GM21723 (cell line): ENCODE results near the gene TMEM234.
"Not testable (repeated sequence)": the region's sequence is repeated elsewhere in the genome, so short reads cannot be mapped to it uniquely, and the experiment has no call there.

ENCODE experiments used
- ATAC-seq: cut with Tn5 transposase; IDR thresholded peaks from one replicate; pipeline ENCODE4 v1.9.1; 2021; ENCODE audit warnings: mild to moderate bottlenecking, moderate library complexity; ENCODE audit not compliant: unreplicated experiment

Gene TMEM234

GRCh38 chr1:32221980-32222755 lies at the start of gene TMEM234, which contains the start of gene EIF3I:
Gene TMEM234, minus strand, starts transcription at chr1:32222353. Its CDS starts 31 bp downstream, at chr1:32222322.
Gene EIF3I, plus strand, starts transcription at chr1:32222407. Its CDS starts 35 bp downstream, at chr1:32222442.
- peak; percentile 90 for ATAC-seq

- no peak for ATAC-seq
Observed at GRCh38 chr1:32269744-32270143, 47.6 kb upstream of the TMEM234 start.

- no peak for ATAC-seq
Observed at GRCh38 chr1:32266921-32267591, 44.9 kb upstream of the TMEM234 start.

GRCh38 chr1:32265846-32266245 lies 43.7 kb upstream of the TMEM234 start:
- no peak for ATAC-seq

- ATAC-seq: no peak
Observed at GRCh38 chr1:32263744-32264143, 41.6 kb upstream of the TMEM234 start.

- not testable (repeated sequence) for ATAC-seq
Observed at GRCh38 chr1:32263236-32263593, 41.1 kb upstream of the TMEM234 start.

DNA sequence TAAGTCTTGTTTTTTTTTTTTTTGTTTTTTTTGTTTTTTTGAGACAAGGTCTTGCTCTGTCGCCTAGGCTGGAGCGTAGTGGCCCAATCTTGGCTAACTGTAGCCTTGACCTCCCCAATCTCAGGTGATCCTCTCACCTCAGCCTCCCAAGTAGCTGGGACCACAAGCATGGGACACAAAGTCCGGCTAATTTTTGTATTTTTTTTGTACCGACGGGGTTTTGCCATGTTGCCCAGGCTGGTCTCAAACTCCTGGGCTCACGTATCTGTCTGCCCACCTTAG lies 35.0 kb upstream of the TMEM234 start:
- no peak for ATAC-seq

DNA sequence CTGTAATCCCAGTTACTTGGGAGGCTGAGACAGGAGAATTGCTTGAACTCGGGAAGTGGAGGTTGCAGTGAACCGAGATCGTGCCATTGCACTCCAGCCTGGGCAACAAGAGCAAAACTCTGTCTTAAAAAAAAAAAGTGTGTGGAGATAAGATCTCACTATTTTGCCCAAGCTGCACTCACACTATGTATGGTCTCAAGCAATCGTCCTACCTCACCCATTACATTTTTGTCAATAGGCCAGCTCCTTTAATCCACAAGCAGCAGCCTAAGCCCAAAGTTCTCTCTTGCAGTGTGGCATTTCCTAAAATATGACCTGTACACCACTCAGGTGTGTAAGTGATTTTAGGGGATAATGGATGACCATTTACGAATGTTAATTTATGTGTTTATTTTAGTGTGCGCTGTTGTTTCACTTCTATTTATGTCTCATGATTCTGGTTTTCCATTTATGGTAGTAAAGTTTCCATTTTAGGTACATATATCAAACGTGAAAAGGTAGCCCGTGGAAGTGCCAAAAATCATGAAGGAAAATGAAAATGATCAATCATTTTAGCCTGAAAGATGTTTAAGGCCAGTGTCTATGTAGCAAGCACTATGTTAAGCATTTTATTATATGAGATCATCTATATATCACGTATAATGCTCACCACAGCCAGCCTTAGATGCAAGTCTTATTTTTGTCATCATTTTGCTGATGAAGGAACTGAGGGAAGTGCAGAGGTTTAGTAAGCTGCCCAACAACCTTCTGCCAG lies 34.5 kb upstream of the TMEM234 start:
- ATAC-seq: no peak

DNA sequence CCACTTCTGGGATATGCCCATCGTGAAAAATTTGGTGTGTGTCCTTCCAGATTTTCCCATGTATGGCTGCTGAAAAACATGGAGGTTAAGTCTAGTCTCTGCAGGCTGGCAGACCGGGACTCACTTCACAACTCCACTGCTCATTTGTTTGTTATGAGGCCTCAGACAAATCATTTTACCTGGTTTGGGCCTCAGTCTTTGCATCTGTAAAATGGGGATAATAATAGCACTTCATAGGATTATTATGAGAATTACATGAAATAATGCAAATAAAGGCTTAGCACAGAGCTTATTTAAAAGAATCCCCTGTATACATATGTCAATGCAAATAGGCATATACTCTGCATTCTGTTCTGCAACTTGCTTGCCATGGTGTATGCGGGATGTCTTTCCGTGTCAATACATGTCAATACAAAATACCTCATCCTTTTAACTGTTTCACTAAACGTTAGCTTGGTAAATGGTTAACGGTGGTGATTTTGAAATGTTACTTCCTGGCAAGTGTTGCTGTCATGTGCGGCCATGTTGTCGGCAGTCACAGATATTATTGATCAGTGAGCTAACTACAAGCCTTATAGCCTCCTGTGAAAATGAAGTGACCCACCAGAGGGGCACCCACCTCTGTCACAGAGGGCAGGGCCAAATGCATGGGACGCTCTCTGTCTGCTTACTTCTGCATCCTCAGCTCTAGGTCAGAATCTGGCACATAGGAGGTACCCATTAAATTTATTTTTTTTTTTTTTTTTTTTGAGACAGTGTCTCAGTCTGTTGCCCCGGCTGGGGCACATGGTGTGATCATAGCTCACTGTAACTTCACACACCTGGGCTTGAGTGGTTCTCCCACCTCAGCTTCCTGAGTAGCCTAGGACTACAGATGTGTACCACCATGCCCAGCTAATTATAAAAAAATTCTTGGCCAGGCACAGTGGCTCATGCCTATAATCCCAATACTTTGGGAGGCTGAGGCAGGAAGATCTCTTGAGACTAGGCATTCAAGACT lies 33.2 kb upstream of the TMEM234 start:
- no peak for ATAC-seq

DNA sequence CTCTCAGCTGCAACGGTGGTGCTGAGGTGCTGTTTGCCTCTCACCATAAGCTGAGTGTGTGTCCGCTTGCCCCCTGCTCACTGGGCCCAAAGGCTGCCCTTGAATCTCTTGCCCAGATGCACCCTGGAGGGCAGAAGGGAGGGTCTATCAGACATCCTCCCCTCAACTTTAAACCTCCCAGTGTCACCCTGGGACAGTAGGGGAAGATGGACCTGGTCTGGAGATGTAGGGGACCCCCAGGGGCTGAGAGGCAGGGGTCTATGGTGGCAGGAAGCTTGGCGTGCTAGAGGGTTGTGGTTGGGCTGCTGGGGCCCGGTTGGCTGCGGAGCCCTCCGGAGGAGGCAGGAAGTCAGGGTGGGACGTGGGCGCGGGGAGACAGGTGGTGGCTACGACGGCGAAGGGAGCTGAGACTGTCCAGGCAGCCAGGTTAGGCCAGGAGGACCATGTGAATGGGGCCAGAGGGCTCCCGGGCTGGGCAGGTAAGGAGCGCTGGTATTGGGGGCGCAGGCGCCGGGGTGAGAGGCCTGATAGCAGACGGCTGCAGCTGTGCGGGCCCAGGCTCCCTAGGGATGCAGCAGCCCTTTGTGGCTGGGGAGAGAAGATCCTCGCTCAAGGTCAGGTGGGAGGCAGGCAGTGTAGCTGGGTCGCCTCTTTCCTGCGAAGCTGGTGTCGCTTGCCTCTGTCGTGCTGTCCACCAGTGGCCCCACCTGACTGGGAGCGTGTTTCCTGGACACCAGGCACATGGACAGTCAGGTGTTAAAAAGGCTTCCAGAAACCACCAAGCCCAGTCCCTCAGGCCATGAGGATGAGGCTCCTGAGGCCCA lies 29.0 kb upstream of the TMEM234 start, which contains the start of gene LCK:
TSS of gene LCK (plus strand) at position 373 of the 824 bp plus-strand sequence. CDS start 23,065 bp downstream, outside the sequence.
- no peak for ATAC-seq

DNA sequence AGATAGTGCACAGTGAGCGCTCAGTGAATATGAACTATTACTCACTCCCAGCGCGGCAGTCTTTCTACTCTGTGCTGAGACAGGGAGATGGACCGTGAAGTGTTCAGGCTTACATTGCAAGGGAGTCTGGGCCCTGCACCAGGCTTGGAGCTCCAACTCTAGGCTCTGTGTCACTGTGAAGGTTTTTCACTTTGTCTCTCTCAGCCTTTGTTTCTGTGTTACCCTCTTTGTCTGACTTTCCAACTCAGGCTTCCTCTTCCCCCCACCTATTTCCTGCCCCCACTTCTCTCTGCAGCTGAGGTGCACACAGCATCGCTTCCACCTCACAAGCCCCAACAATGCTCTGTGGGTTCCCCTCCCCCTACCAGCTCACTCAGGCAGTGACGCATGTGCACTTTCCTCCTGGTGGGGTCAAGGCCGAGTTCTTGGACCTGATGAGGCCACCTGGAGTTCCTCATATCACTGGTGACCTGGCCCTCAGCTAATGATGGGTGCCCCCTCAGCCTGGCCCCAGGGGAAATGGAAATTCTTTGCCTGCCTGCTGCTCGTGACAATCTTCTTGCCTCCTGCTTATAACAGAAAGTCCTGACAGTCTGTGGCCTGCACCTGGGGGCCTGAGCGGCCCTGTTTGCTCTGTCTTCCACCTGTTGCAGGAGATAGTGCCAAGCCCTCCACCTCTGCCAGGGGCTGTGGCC lies 27.8 kb upstream of the TMEM234 start:
- peak; percentile 52 for ATAC-seq

DNA sequence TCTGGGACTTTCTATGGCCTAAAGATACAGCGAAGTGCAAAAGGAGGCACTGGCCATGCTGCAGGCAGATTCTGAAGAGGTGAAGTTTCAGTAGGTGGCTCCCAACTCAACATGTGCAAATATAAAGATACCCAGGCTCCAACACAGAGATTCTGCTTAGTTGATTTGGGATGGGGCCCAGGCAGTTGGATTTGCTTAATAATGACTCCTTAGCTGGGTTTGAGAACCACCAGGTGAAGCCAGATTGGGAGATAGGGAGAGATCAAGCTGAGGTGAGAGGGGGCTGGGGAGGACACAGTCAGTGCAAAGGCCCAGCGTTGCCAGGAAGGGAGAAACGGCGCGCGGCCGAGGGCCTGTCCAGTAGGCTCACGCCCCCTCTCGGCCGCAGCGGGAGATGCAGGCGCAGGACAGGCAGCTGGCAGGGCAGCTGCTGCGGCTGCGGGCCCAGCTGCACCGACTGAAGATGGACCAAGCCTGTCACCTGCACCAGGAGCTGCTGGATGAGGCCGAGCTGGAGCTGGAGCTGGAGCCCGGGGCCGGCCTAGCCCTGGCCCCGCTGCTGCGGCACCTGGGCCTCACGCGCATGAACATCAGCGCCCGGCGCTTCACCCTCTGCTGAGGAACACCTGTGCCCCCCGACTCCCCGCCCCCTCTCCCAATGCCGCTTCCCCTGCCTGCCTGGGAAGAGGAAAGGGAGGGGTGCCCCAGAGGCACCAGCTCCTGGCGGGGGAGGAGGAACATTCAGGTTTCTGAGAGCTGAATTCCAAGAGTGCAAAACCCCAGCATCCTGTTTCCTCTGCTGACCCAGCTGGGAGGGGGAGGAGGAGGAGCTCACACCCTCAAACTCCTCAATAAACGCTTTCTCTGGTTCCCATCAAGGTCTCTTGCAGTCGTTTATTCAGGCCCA lies 26.1 kb upstream of the TMEM234 start:
- ATAC-seq: no peak

DNA sequence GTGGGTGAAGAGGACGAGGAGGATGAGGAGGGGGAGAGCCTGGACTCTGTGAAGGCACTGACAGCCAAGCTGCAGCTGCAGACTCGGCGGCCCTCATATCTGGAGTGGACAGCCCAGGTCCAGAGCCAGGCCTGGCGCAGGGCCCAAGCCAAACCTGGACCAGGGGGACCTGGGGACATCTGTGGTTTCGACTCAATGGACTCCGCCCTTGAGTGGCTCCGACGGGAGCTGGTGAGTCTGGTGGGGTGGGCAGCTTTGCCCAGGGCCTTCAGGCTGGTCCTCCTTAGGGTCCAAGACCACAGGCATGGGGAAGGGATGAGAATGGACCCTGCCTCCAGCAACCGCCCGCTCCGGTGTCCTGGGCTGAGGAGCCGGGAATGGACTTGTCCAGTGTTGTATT lies 25.3 kb upstream of the TMEM234 start:
- ATAC-seq: no peak

DNA sequence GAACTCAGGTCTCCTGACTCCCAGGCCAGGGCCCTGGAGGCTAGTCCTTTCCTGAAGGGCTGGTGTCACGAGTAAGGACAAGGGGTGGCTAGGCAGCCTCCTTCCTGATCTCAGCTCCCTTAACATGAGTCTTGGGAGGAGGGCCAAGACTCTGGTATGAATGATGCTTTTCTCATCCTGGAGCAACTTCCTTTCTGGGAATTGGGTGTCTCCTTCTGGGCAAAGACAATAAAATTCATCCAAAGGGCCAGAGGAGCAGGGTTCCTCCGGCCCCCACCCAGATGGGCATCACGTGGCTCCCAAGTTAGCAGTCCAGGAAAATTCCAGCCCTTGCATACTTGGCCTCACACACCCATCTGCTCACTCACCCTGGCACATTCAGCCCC lies 24.7 kb upstream of the TMEM234 start, which contains the start of gene FAM167B:
TSS of gene FAM167B (plus strand) at position 335 of the 386 bp plus-strand sequence. CDS start 200 bp downstream, outside the sequence.
- no peak for ATAC-seq

GRCh38 chr1:32242341-32242851 lies 20.2 kb upstream of the TMEM234 start:
- ATAC-seq: no peak

DNA sequence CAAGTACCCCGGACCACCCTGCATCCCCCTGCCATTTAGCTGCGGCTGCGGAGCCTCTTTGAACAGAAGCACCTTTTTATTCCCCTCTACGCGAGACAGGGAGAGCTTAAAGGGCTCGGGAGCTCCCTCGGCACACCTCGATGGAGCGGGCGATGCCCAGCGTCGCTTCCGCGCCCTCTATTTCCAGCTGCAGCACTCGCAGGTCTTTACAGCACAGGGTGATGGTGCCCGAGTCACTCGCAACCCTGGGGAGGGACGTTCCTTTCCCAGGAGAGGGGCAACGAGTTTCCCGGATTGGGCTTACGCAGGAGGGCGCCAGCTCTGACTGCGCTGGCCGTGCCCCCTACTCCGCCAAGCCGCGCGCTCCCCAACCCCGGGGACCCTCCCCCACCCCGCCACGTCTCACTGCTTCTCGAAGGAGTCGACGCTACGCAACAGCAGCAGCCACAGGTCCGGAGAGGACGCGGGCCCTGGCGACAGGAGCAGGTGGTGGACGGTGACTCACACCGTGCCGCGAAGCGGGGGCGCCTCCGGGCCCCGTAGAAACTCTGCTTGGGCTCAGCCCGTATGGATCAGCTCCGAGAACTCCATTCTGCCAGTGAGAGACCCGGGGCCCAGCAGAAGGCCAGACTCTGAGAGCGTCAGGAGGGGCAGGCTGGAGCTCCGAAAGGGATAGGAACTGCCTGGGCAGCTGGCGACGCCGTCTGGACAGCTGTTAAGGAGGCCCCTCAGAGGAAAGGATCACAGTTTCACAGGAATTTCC lies 19.0 kb upstream of the TMEM234 start:
- ATAC-seq: no peak
